ENCODE data around the gene YDJC. TPM values are rescaled to one million over a fixed set of nuclear protein-coding genes. Genes with fewer than 3 reads are reported as not detected.
"Not testable (repeated sequence)": the region's sequence is repeated elsewhere in the genome, so short reads cannot be mapped to it uniquely, and the experiment has no call there.

Gene YDJC
- total RNA-seq, 1 donor from 2014 or later: 4.5 TPM

- no peaks in the 10 kb centered on the region for H3K9me3 ChIP-seq (replicated peaks)
- H3K27me3 ChIP-seq (ENCODE audit: low read depth): no peaks in the 10 kb centered on the region
- peaks cover 31% of the 10 kb centered on the region for H3K4me1 ChIP-seq
- TF ChIP-seq CTCF (IDR thresholded peaks at IDR 0.05; ENCODE audit: borderline replicate concordance): no peak
- no peak overlapping the region for H3K4me3 ChIP-seq
- intact Hi-C loops (cut with micrococcal nuclease): no loop called here
- H3K27ac ChIP-seq (replicated peaks): no peak overlapping the region
- DNase-seq: no peak
- peaks cover 6% of the 10 kb centered on the region for H3K36me3 ChIP-seq
Observed at GRCh38 chr22:21605887-21606564, 23.8 kb downstream of the YDJC start.

GRCh38 chr22:21603973-21604372, 25.8 kb downstream of the YDJC start:
- H3K4me3 ChIP-seq: no peak overlapping the region
- TF ChIP-seq CTCF (IDR thresholded peaks at IDR 0.05; ENCODE audit: borderline replicate concordance): no peak
- DNase-seq: no peak
- H3K27ac ChIP-seq (replicated peaks): no peak overlapping the region
- H3K36me3 ChIP-seq: no peaks in the 10 kb centered on the region
- no peaks in the 10 kb centered on the region for H3K9me3 ChIP-seq (replicated peaks)
- intact Hi-C loops (cut with micrococcal nuclease): no loop called here
- H3K4me1 ChIP-seq: peaks cover 32% of the 10 kb centered on the region
- no peaks in the 10 kb centered on the region for H3K27me3 ChIP-seq (ENCODE audit: low read depth)

- intact Hi-C loops (cut with micrococcal nuclease): no loop called here
- no peak for TF ChIP-seq CTCF (IDR thresholded peaks at IDR 0.05; ENCODE audit: borderline replicate concordance)
- Histone ChIP-seq H3K36me3 (no peaks in the 10 kb centered on the region), H3K9me3 (replicated peaks) (no peaks in the 10 kb centered on the region), H3K27me3 (ENCODE audit: low read depth) (no peaks in the 10 kb centered on the region), H3K4me3 (no peak overlapping the region), H3K4me1 (peaks cover 27% of the 10 kb centered on the region), H3K27ac (replicated peaks) (no peak overlapping the region)
- no peak for DNase-seq
Observed at GRCh38 chr22:21602579-21602978, 27.2 kb downstream of the YDJC start.

GRCh38 chr22:21599053-21599893, 30.5 kb downstream of the YDJC start:
- Histone ChIP-seq H3K27me3 (ENCODE audit: low read depth) (no peaks in the 10 kb centered on the region), H3K4me3 (no peak overlapping the region), H3K36me3 (peaks cover 32% of the 10 kb centered on the region), H3K4me1 (peaks cover 33% of the 10 kb centered on the region), H3K9me3 (replicated peaks) (no peaks in the 10 kb centered on the region), H3K27ac (replicated peaks) (no peak overlapping the region)
- intact Hi-C loops (cut with micrococcal nuclease): no loop called here
- TF ChIP-seq CTCF (IDR thresholded peaks at IDR 0.05; ENCODE audit: borderline replicate concordance): no peak
- DNase-seq: no peak

GRCh38 chr22:21598302-21598701, 31.5 kb downstream of the YDJC start:
- Histone ChIP-seq H3K27me3 (ENCODE audit: low read depth) (no peaks in the 10 kb centered on the region), H3K27ac (replicated peaks) (no peak overlapping the region), H3K9me3 (replicated peaks) (no peaks in the 10 kb centered on the region), H3K4me1 (peaks cover 42% of the 10 kb centered on the region), H3K36me3 (peaks cover 41% of the 10 kb centered on the region), H3K4me3 (no peak overlapping the region)
- DNase-seq: no peak
- intact Hi-C loops (cut with micrococcal nuclease): no loop called here
- no peak for TF ChIP-seq CTCF (IDR thresholded peaks at IDR 0.05; ENCODE audit: borderline replicate concordance)

- intact Hi-C loops (cut with micrococcal nuclease); H3K9me3 ChIP-seq (replicated peaks); H3K27ac ChIP-seq (replicated peaks); H3K27me3 ChIP-seq (ENCODE audit: low read depth); DNase-seq; H3K4me3 ChIP-seq: not testable (repeated sequence)
- Histone ChIP-seq H3K36me3 (peaks cover 49% of the 10 kb centered on the region), H3K4me1 (peaks cover 50% of the 10 kb centered on the region)
Observed at GRCh38 chr22:21596356-21597135, 33.3 kb downstream of the YDJC start.
